SU-DHL-6 (cell line): ENCODE results near the gene VAT1L.

Experiments
- H2AFZ ChIP-seq: fragments of 200-600 bp; sonication (generic); 2 replicates; pipeline ENCODE4 v1.6.1; 2014; ENCODE audit warnings: low read depth, mild to moderate bottlenecking, moderate library complexity, mixed read lengths, antibody characterized with exemption, low read length; ENCODE audit not compliant: severe bottlenecking
- H3F3A ChIP-seq: fragments of 200-600 bp; shearing (Covaris generic); 2 replicates; pipeline ENCODE4 v1.6.0; 2016; ENCODE audit warnings: antibody characterized with exemption, mild to moderate bottlenecking; ENCODE audit not compliant: insufficient read depth
- H3K27ac ChIP-seq: fragments of 200-600 bp; sonication (generic); 2 replicates; pipeline ENCODE4 v1.5.1; 2016; ENCODE audit warnings: low read depth, mild to moderate bottlenecking, low read length, moderate library complexity, mixed read lengths
- H3K27me3 ChIP-seq: fragments of 200-600 bp; sonication (generic), shearing (Covaris generic); 2 replicates; pipeline ENCODE4 v1.6.0; 2014; ENCODE audit warnings: mild to moderate bottlenecking, low read length
- H3K36me3 ChIP-seq: fragments of 200-600 bp; sonication (generic); 2 replicates; pipeline ENCODE4 v1.6.1; 2014; ENCODE audit warnings: mild to moderate bottlenecking, low read length, mixed read lengths
- H3K4me2 ChIP-seq: fragments of 300-600, 200-600 bp; shearing (Covaris generic), sonication (generic); 2 replicates; pipeline ENCODE4 v1.6.0; 2014; ENCODE audit warnings: low read length, low read depth, mild to moderate bottlenecking; ENCODE audit not compliant: poor library complexity, severe bottlenecking
- H3K4me3 ChIP-seq: fragments of 200-600 bp; sonication (generic); 2 replicates; pipeline ENCODE4 v1.5.1; 2014; ENCODE audit warnings: antibody characterized with exemption, low read length, mild to moderate bottlenecking, mixed read lengths; ENCODE audit not compliant: insufficient read depth, poor library complexity, severe bottlenecking
- H3K79me2 ChIP-seq: fragments of 200-600 bp; sonication (generic); 2 replicates; pipeline ENCODE4 v1.6.1; 2014; ENCODE audit warnings: mild to moderate bottlenecking, low read length, moderate library complexity; ENCODE audit not compliant: insufficient read depth
- H3K9ac ChIP-seq: fragments of 200-600 bp; sonication (generic); 2 replicates; pipeline ENCODE4 v1.7.0; 2014; ENCODE audit warnings: mild to moderate bottlenecking, low read length
- H3K9me2 ChIP-seq: fragments of 200-600 bp; sonication (generic); replicated peaks from 2 replicates; pipeline ENCODE4 v1.6.1; 2014; ENCODE audit warnings: low read length; ENCODE audit not compliant: insufficient read depth
- H3K9me3 ChIP-seq: fragments of 200-600 bp; sonication (generic); 2 replicates; pipeline ENCODE4 v1.6.1; 2014; ENCODE audit warnings: low read length, mixed read lengths; ENCODE audit not compliant: insufficient read depth
- H4K20me1 ChIP-seq: fragments of 200-600 bp; sonication (generic); 2 replicates; pipeline ENCODE4 v1.6.1; 2014; ENCODE audit warnings: low read depth, mild to moderate bottlenecking, antibody characterized with exemption, low read length, moderate library complexity, mixed read lengths
- CTCF ChIP-seq: fragments of 200-600 bp; sonication (generic); IDR thresholded peaks from one replicate; pipeline ENCODE4 v1.5.1; 2017; ENCODE audit warnings: antibody characterized with exemption, mild to moderate bottlenecking, low read length, moderate library complexity; ENCODE audit not compliant: insufficient read depth, poor library complexity, severe bottlenecking
- EZH2phosphoT487 ChIP-seq: fragments of 200-600 bp; sonication (generic), shearing (Covaris generic); conservative IDR thresholded peaks from 2 replicates; pipeline ENCODE4 v1.6.1; 2018; ENCODE audit warnings: mild to moderate bottlenecking, antibody characterized with exemption, low read length, moderate library complexity, mixed read lengths

Gene VAT1L

DNA sequence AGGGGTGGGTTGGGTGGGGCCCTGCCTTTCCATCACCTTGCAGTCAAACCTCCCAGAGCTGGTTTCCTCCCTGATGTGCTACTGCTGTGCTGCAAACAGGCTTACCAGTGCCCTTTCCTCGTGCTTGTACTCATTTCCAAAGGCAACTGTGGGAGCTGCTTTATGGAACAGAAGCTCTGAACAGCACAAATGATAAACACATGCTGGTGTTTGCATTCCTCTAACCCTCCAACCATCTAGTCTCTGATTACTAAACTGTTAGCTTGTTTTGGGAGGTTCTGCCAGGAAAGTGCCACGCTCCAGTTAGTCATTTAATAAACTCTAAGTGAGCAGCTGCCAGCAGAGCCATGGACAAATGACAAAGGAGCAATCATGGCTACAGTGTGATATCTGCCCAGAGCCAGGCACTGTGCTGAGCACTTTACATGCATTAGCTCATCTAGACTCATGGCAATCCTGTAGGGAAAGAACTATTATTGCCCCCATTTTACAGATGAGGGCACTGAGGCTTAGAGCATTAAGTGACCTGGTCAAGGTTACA lies 110.4 kb downstream of the VAT1L start:
- H3K9me3 ChIP-seq = no peaks in the 10 kb centered on the region
- no peak for TF ChIP-seq CTCF
- TF ChIP-seq EZH2phosphoT487 = no peak
- H3K9me2 ChIP-seq = no peaks in the 10 kb centered on the region
- no peak overlapping the region for H3K27ac ChIP-seq
- H3K27me3 ChIP-seq = no peaks in the 10 kb centered on the region
- H3K36me3 ChIP-seq = no peaks in the 10 kb centered on the region
- H3K79me2 ChIP-seq = no peaks in the 10 kb centered on the region
- H2AFZ ChIP-seq = no peak overlapping the region
- no peak overlapping the region for H3K4me3 ChIP-seq
- no peaks in the 10 kb centered on the region for H4K20me1 ChIP-seq
- H3K9ac ChIP-seq = no peak overlapping the region
- H3K4me2 ChIP-seq = no peak overlapping the region
- H3F3A ChIP-seq = no peaks in the 10 kb centered on the region

GRCh38 chr16:77899416-77899815 lies 111.1 kb downstream of the VAT1L start:
- Histone ChIP-seq H2AFZ (no peak overlapping the region), H3K27me3 (no peaks in the 10 kb centered on the region), H3K4me2 (no peak overlapping the region), H3K36me3 (no peaks in the 10 kb centered on the region), H3K9ac (no peak overlapping the region), H4K20me1 (no peaks in the 10 kb centered on the region), H3K9me2 (no peaks in the 10 kb centered on the region), H3F3A (no peaks in the 10 kb centered on the region), H3K27ac (no peak overlapping the region), H3K79me2 (no peaks in the 10 kb centered on the region), H3K4me3 (no peak overlapping the region), H3K9me3 (no peaks in the 10 kb centered on the region)
- TF ChIP-seq EZH2phosphoT487 (no peak), CTCF (no peak)

GRCh38 chr16:77905374-77905920 lies 117.1 kb downstream of the VAT1L start:
- H3K4me2 ChIP-seq = no peak overlapping the region

More at GRCh38 chr16:77905374-77905920, 117.1 kb downstream of the VAT1L start:
- TF ChIP-seq CTCF (no peak), EZH2phosphoT487 (no peak)
- H3K27ac ChIP-seq = no peak overlapping the region
- H3K4me3 ChIP-seq = no peak overlapping the region
- H3K79me2 ChIP-seq = no peaks in the 10 kb centered on the region
- no peak overlapping the region for H2AFZ ChIP-seq
- no peak overlapping the region for H3K9ac ChIP-seq
- no peaks in the 10 kb centered on the region for H3K27me3 ChIP-seq
- no peaks in the 10 kb centered on the region for H3F3A ChIP-seq
- H3K9me2 ChIP-seq = no peaks in the 10 kb centered on the region
- no peaks in the 10 kb centered on the region for H4K20me1 ChIP-seq
- H3K36me3 ChIP-seq = no peaks in the 10 kb centered on the region
- no peaks in the 10 kb centered on the region for H3K9me3 ChIP-seq
